Cardiac septum (tissue), 1 donor: ENCODE measurements around the gene EFR3B. TPM values are rescaled to one million over a fixed set of nuclear protein-coding genes. Genes with fewer than 3 reads are reported as not detected.
A peak's percentile ranks its signal among the peaks of the same experiment; 100 is the strongest.

Experiments used
- DNase-seq: peaks from one replicate; pipeline ENCODE4 v3.0.0-alpha.2; 2020; ENCODE audit warnings: low spot score
- intact Hi-C: fragments of 100-400 bp; cut with DNase I; formaldehyde crosslinking; loops from one replicate; pipeline ENCODE4 v1.14.0; 2022
- total RNA-seq: library from RNA; stranded (reverse); fragmentation: NEBNext Ultra II Directional; extraction: Animal tissue kit (Norgen Biotek cat#: 25700); gene quantifications from one replicate; pipeline ENCODE4 v1.2.1, GENCODE V29; 2021
- donor health status: DM: no; HTN: no; CAD: no.

The EFR3B gene
- total RNA-seq, 1 donor from 2014 or later: 8.9 TPM

GRCh38 chr2:25165992-25166875, 124.4 kb downstream of the EFR3B start:
- DNase-seq: peak; percentile 39
- intact Hi-C loops: no loop called here

- DNase-seq: peak; percentile 72
- intact Hi-C loops: no loop called here
Measured at GRCh38 chr2:25168256-25169072, 126.6 kb downstream of the EFR3B start, which contains the start of gene POMC. POMC (minus strand) TSS chr2:25168580; CDS start chr2:25164772, 3,808 bp downstream.

- intact Hi-C loops: no loop called here
- DNase-seq: peak; percentile 31
Measured at GRCh38 chr2:25169073-25169470, 127.2 kb downstream of the EFR3B start.

GRCh38 chr2:25170888-25171287, 129.0 kb downstream of the EFR3B start:
- DNase-seq: peak; percentile 12
- intact Hi-C loops: no loop called here

GRCh38 chr2:25173719-25174118, 131.8 kb downstream of the EFR3B start:
- DNase-seq: peak; percentile 22
- intact Hi-C loops: no loop called here

GRCh38 chr2:25174192-25174861, 132.5 kb downstream of the EFR3B start:
- intact Hi-C loops: no loop called here
- DNase-seq: no peak

GRCh38 chr2:25176138-25176537, 134.3 kb downstream of the EFR3B start:
- intact Hi-C loops: no loop called here
- DNase-seq: no peak

- DNase-seq: peak; percentile 24
- intact Hi-C loops: no loop called here
Measured at GRCh38 chr2:25176541-25177181, 134.8 kb downstream of the EFR3B start.

- intact Hi-C loops: no loop called here
- no peak for DNase-seq
Measured at GRCh38 chr2:25177211-25177611, 135.3 kb downstream of the EFR3B start.

GRCh38 chr2:25178976-25179375, 137.1 kb downstream of the EFR3B start:
- DNase-seq: peak; percentile 59
- intact Hi-C loops: no loop called here

- intact Hi-C loops: no loop called here
- DNase-seq: peak; percentile 38
Measured at GRCh38 chr2:25184254-25184653, 142.4 kb downstream of the EFR3B start.

- peak; percentile 67 for DNase-seq
- intact Hi-C loops: no loop called here
Measured at GRCh38 chr2:25187729-25188350, 146.0 kb downstream of the EFR3B start.

- intact Hi-C loops: no loop called here
- DNase-seq: no peak
Measured at GRCh38 chr2:25188405-25188804, 146.5 kb downstream of the EFR3B start.

- intact Hi-C loops: no loop called here
- no peak for DNase-seq
Measured at GRCh38 chr2:25190536-25190935, 148.7 kb downstream of the EFR3B start.

- intact Hi-C loops: loop anchor here (5.0 kb wide), 2 partner anchors 217 to 782 kb away; no protein-coding TSS in a partner anchor
- DNase-seq: no peak
Measured at GRCh38 chr2:25194576-25195122, 152.8 kb downstream of the EFR3B start.

GRCh38 chr2:25197336-25198208, 155.7 kb downstream of the EFR3B start:
- no peak for DNase-seq
- intact Hi-C loops: loop anchor here (2.0 to 5.0 kb wide), 3 partner anchors 69 to 785 kb away; no protein-coding TSS in a partner anchor

- intact Hi-C loops: loop anchor here (5.0 kb wide), 2 partner anchors 221 to 786 kb away; no protein-coding TSS in a partner anchor
- DNase-seq: no peak
Measured at GRCh38 chr2:25198209-25198525, 156.3 kb downstream of the EFR3B start.

GRCh38 chr2:25198576-25198975, 156.7 kb downstream of the EFR3B start:
- no peak for DNase-seq
- intact Hi-C loops: loop anchor here (5.0 kb wide), 2 partner anchors 221 to 786 kb away; no protein-coding TSS in a partner anchor
